SK-N-SH treated with all-trans-retinoic acid at 6 μM for 48 hours (cell line): Measurements from ENCODE around the gene ADAM22.

Experiments
- ATAC-seq: fragments of 200-7000 bp; cut with Tn5 transposase; 3 replicates; pipeline ENCODE4 v1.9.1; 2020; ENCODE audit warnings: mild to moderate bottlenecking, moderate library complexity
- ARNTL ChIP-seq: fragments of 450-650 bp; formaldehyde crosslinking; IDR thresholded peaks from 2 replicates; pipeline ENCODE4 v1.5.0; 2020; ENCODE audit warnings: low read depth, mild to moderate bottlenecking, moderate library complexity, borderline replicate concordance
- BACH2 ChIP-seq: fragments of 250-450 bp; sonication (Bioruptor Pico); IDR thresholded peaks from 2 replicates; pipeline ENCODE4 v1.9.0; 2021; ENCODE audit warnings: mild to moderate bottlenecking, borderline replicate concordance
- CREB5 ChIP-seq: fragments of 250-450 bp; sonication (Bioruptor Pico); IDR thresholded peaks from 2 replicates; pipeline ENCODE4 v1.5.1; 2020; ENCODE audit warnings: low read depth, mild to moderate bottlenecking, moderate library complexity
- CSDC2 ChIP-seq: fragments of 250-450 bp; sonication (Bioruptor Pico); IDR thresholded peaks from 2 replicates; pipeline ENCODE4 v1.5.0; 2020; ENCODE audit warnings: mild to moderate bottlenecking, moderate library complexity
- CSRNP3 ChIP-seq: fragments of 250-450 bp; sonication (Bioruptor Pico); IDR thresholded peaks from 2 replicates; pipeline ENCODE4 v1.5.1; 2021; ENCODE audit warnings: mild to moderate bottlenecking, moderate library complexity
- ESRRG ChIP-seq: fragments of 250-450 bp; sonication (Bioruptor Pico); IDR thresholded peaks from 2 replicates; pipeline ENCODE4 v1.6.1; 2021; ENCODE audit warnings: mild to moderate bottlenecking
- GLIS3 ChIP-seq: fragments of 250-450 bp; sonication (Bioruptor Pico); IDR thresholded peaks from 2 replicates; pipeline ENCODE4 v1.5.0; 2020; ENCODE audit warnings: mild to moderate bottlenecking, moderate library complexity
- ISL1 ChIP-seq: fragments of 250-450 bp; sonication (Bioruptor Pico); IDR thresholded peaks from 2 replicates; pipeline ENCODE4 v2.1.2; 2022; ENCODE audit warnings: mild to moderate bottlenecking, moderate library complexity
- OSR1 ChIP-seq: fragments of 250-450 bp; sonication (Bioruptor Pico); IDR thresholded peaks from 2 replicates; pipeline ENCODE4 v1.8.0; 2022; ENCODE audit warnings: moderate library complexity, mild to moderate bottlenecking, inconsistent platforms
- PATZ1 ChIP-seq: fragments of 250-450 bp; sonication (Bioruptor Pico); IDR thresholded peaks from 2 replicates; pipeline ENCODE4 v1.8.0; 2020; ENCODE audit warnings: mild to moderate bottlenecking, moderate library complexity, borderline replicate concordance
- POU6F1 ChIP-seq: fragments of 250-450 bp; sonication (Bioruptor Pico); IDR thresholded peaks from 2 replicates; pipeline ENCODE4 v1.8.0; 2021; ENCODE audit warnings: low read depth, mild to moderate bottlenecking, moderate library complexity, borderline replicate concordance
- PPARA ChIP-seq: fragments of 250-450 bp; sonication (Bioruptor Pico); IDR thresholded peaks from 2 replicates; pipeline ENCODE4 v1.5.0; 2020; ENCODE audit warnings: mild to moderate bottlenecking, borderline replicate concordance
- SNAI2 ChIP-seq: fragments of 250-450 bp; sonication (Bioruptor Pico); IDR thresholded peaks from 2 replicates; pipeline ENCODE4 v1.5.0; 2020; ENCODE audit warnings: mild to moderate bottlenecking, moderate library complexity
- TOX ChIP-seq: fragments of 250-450 bp; sonication (Bioruptor Pico); IDR thresholded peaks from 2 replicates; pipeline ENCODE4 v1.8.0; 2021; ENCODE audit warnings: mild to moderate bottlenecking, moderate library complexity, borderline replicate concordance
- TSHZ2 ChIP-seq: fragments of 250-450 bp; sonication (Bioruptor Pico); IDR thresholded peaks from 2 replicates; pipeline ENCODE4 v1.5.0; 2020; ENCODE audit warnings: mild to moderate bottlenecking, moderate library complexity
- ZC3H10 ChIP-seq: fragments of 250-450 bp; sonication (Bioruptor Pico); IDR thresholded peaks from 2 replicates; pipeline ENCODE4 v1.5.1; 2021; ENCODE audit warnings: mild to moderate bottlenecking, moderate library complexity
- ZFP30 ChIP-seq: fragments of 450-650 bp; formaldehyde crosslinking; IDR thresholded peaks from 2 replicates; pipeline ENCODE4 v1.5.0; 2022; ENCODE audit warnings: mild to moderate bottlenecking, moderate library complexity
- ZNF565 ChIP-seq: fragments of 450-650 bp; formaldehyde crosslinking; conservative IDR thresholded peaks from 2 replicates; pipeline ENCODE4 v1.5.0; 2020; ENCODE audit warnings: low read depth, mild to moderate bottlenecking, moderate library complexity
- ZNF70 ChIP-seq: fragments of 450-650 bp; formaldehyde crosslinking; IDR thresholded peaks from 2 replicates; pipeline ENCODE4 v1.5.0; 2020; ENCODE audit warnings: mild to moderate bottlenecking, moderate library complexity

ADAM22 gene

GRCh38 chr7:88109612-88110011 lies 175.6 kb downstream of the ADAM22 start (continued):
- TF ChIP-seq ARNTL = no peak
- TF ChIP-seq, all 23 proteins: peak for 0

- peak; percentile 85 for ATAC-seq
Measured at GRCh38 chr7:88111140-88111743, 177.2 kb downstream of the ADAM22 start.

GRCh38 chr7:88111954-88112471 lies 178.0 kb downstream of the ADAM22 start:
- TF ChIP-seq GLIS3 (CRISPR knock-in tag) (0 out of 2 replicates have a peak, but pooled peaks have one; percentile 18), POU6F1 (no peak)
- ATAC-seq = peak; percentile 48

More at GRCh38 chr7:88111140-88111743, 177.2 kb downstream of the ADAM22 start:
- TF ChIP-seq ISL1 (CRISPR knock-in tag) (peak; percentile 74), TOX (no peak), CREB5 (peak; percentile 91)

GRCh38 chr7:88115258-88115796 lies 181.3 kb downstream of the ADAM22 start:
- no peak for TF ChIP-seq ZC3H10 (CRISPR knock-in tag)
- TF ChIP-seq PPARA (CRISPR knock-in tag) = no peak
- no peak for TF ChIP-seq OSR1 (CRISPR knock-in tag)
- TF ChIP-seq ARNTL = no peak
- no peak for TF ChIP-seq TOX
- no peak for TF ChIP-seq SNAI2 (CRISPR knock-in tag)
- no peak for TF ChIP-seq TSHZ2
- no peak for ATAC-seq

GRCh38 chr7:88115816-88116215 lies 181.8 kb downstream of the ADAM22 start:
- no peak for TF ChIP-seq BACH2
- no peak for TF ChIP-seq CSRNP3 (CRISPR knock-in tag)
- no peak for ATAC-seq

- TF ChIP-seq ZC3H10 (CRISPR knock-in tag) = no peak
- no peak for ATAC-seq
Measured at GRCh38 chr7:88116235-88116795, 182.3 kb downstream of the ADAM22 start.

GRCh38 chr7:88117325-88117724 lies 183.3 kb downstream of the ADAM22 start:
- no peak for ATAC-seq
- TF ChIP-seq PATZ1 (CRISPR knock-in tag) = no peak
- TF ChIP-seq TOX = no peak
- TF ChIP-seq ARNTL = no peak
- no peak for TF ChIP-seq ZNF70 (CRISPR knock-in tag)
- no peak for TF ChIP-seq BACH2
- no peak for TF ChIP-seq ESRRG (CRISPR knock-in tag)
- no peak for TF ChIP-seq SNAI2 (CRISPR knock-in tag)
- TF ChIP-seq CSDC2 = no peak
- no peak for TF ChIP-seq PPARA (CRISPR knock-in tag)
- no peak for TF ChIP-seq ZFP30
- TF ChIP-seq OSR1 (CRISPR knock-in tag) = no peak
- TF ChIP-seq ZC3H10 (CRISPR knock-in tag) = no peak
- no peak for TF ChIP-seq GLIS3 (CRISPR knock-in tag)
- TF ChIP-seq ZNF565 = no peak
- TF ChIP-seq CSRNP3 (CRISPR knock-in tag) = no peak
